Activated T-cell treated with anti-CD3 and anti-CD28 coated beads, Interleukin-2, amount 50 U/mL, for 72 hours (primary cell): ENCODE data around the gene ZNF837. TPM values are rescaled to one million over a fixed set of nuclear protein-coding genes. Genes with fewer than 3 reads are reported as not detected.
A peak's percentile ranks its signal among the peaks of the same experiment; 100 is the strongest.

Experiments used
- ATAC-seq, 2 donors: fragments of 150-1000 bp; cut with Tn5 transposase; replicated peaks in 1 of 2; 2 replicates each; pipeline ENCODE4 v1.10.0; 2021; ENCODE audit warnings: moderate library complexity in 2 of 2, mild to moderate bottlenecking in 1 of 2
- DNase-seq, 2 donors: peaks; one replicate each; pipeline ENCODE4 v3.0.0; 2021 to 2022; ENCODE audit warnings: mixed read lengths in 1 of 2
- H3K27ac Mint-ChIP-seq: one replicate; pipeline ENCODE4 v1.8.0; 2022; ENCODE audit warnings: mild to moderate bottlenecking, moderate library complexity, mixed read lengths
- H3K27me3 Mint-ChIP-seq: one replicate; pipeline ENCODE4 v1.8.0; 2022; ENCODE audit warnings: low read depth, mixed read lengths
- H3K36me3 Mint-ChIP-seq, 2 donors: one replicate each; pipeline ENCODE4 v1.8.0; 2022; ENCODE audit warnings: mixed read lengths in 2 of 2, mild to moderate bottlenecking in 1 of 2; ENCODE audit not compliant: insufficient read depth in 2 of 2
- H3K4me1 Mint-ChIP-seq: one replicate; pipeline ENCODE4 v1.8.0; 2022; ENCODE audit warnings: low read depth, mixed read lengths
- H3K4me3 Mint-ChIP-seq, 2 donors: one replicate each; pipeline ENCODE4 v1.8.0; 2022; ENCODE audit warnings: mild to moderate bottlenecking in 2 of 2, mixed read lengths in 2 of 2, moderate library complexity in 2 of 2
- H3K9me3 Mint-ChIP-seq, 2 donors: one replicate each; pipeline ENCODE4 v1.8.0; 2022; ENCODE audit warnings: mixed read lengths in 2 of 2
- total RNA-seq, 2 donors: library from RNA; stranded (reverse); gene quantifications; one replicate each; pipeline ENCODE4 v1.2.3, GENCODE V29; 2022

The ZNF837 gene
- total RNA-seq, 2 donors from 2014 or later, result 2.3 to 3.0 TPM

DNA sequence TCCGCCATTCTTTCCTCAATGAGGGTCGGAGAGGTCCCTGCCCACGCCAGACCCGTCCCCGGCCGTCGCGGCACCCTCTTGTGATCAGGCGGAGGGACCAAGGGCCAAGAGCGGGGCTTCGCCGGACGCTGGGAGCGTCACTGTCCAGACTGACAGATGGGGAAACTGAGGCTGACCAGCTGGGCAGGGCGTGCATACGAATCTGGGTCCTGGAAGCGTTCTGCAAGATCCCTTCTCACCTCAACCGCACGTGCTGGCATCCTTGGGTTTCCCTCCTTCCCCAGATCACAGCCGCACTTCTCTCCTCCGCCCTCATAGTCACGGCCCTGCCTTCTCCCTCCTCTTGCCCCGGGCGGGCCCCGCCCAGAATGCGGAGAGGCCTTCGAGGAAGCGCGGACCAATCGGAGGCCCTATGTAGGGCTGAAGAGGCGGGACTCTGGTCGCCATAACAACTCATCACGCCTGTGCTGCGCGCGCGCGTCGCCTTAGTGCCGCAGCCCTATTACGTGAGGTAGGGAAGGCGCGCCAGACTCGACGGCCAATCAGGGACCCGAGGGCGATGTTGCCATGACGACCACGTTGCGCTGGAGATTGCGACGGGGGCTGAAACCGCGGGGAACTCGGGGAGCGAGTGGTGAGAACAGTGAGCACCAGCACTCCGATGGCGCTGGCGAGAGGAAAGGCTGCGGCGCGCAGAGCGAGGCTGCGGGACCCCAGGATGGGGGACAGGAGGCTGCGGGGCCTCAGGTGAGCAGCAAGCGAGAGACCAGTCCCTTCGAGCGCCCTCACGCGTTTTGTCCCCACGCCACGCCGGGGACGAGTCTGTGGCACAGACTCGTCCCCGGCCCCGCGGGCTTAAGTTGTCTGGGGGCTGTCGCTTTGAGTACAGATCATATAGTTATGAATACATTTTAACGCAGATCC lies 20.3 kb upstream of the ZNF837 start:
- peak; percentile 97 to 99 for ATAC-seq
- Mint-ChIP-seq H3K27ac (peak overlapping the region; percentile 84), H3K36me3 (peaks cover 0 to 1% of the 10 kb centered on the region in 2 donors), H3K4me1 (peaks cover 22% of the 10 kb centered on the region), H3K4me3 (peak overlapping the region; percentile 90 to 92), H3K9me3 (no peaks in the 10 kb centered on the region), H3K27me3 (no peaks in the 10 kb centered on the region)
- peak; percentile 98 to 99 for DNase-seq

DNA sequence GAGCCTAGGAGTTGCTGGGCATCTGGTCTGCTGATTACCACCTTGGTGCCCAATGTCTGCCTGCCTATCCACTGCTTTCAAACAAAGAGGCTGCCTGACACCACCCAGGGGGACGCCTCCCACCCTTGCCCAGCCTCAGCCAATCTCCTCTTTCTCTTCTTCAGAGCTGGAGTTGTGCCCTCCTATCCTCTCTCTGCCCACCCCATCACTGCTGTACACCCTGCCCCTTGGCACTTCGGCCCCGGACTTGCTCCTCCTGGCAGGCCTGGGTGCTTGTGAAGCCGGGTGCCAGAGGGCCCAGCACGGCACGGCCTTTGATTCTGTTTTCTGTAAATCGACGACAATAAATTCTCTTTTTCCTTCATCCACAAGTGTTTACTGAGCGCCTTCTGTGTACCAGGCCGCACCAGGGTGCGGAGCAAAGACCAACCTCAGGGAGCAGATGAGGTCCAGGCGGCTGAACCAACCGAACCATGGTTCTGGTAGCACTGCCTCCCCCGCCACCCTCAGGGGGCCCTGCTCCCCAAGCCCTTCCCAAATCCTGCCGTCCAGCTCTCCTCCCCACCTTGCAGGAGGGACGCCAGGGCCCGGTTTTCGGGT lies 19.6 kb upstream of the ZNF837 start:
- Mint-ChIP-seq H3K27me3 (no peaks in the 10 kb centered on the region), H3K4me3 (peak overlapping the region; percentile 90 to 92), H3K4me1 (peaks cover 22% of the 10 kb centered on the region), H3K27ac (no peak overlapping the region), H3K36me3 (peaks cover 1 to 2% of the 10 kb centered on the region in 2 donors), H3K9me3 (no peaks in the 10 kb centered on the region)
- ATAC-seq (no peak), DNase-seq (no peak)

DNA sequence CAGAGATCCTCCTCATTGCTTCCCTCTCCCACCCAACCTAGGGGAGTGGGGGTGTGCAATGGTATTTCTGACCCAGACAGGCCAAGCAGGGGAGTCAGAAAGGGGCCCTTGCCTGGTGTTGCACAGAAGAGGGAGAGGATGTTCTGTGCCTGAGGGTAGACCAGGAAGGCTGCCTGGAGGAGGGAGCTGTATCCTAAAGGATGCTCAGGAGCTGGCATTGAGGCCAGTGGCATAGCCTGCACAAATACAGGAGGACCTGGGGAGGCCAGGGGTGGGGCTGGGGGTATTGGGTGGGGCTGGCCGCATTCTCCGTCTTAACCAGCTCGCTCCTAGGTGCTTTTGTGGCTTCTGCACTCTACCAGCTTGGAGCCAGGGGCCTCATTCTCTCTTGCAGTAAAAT lies 19.1 kb upstream of the ZNF837 start:
- ATAC-seq (no peak), DNase-seq (no peak)
- peaks cover 22% of the 10 kb centered on the region for H3K4me1 Mint-ChIP-seq
- peaks cover 1 to 2% of the 10 kb centered on the region in 2 donors for H3K36me3 Mint-ChIP-seq
- no peaks in the 10 kb centered on the region for H3K27me3 Mint-ChIP-seq
- H3K9me3 Mint-ChIP-seq, result no peaks in the 10 kb centered on the region
- peak overlapping the region in 1 of 2 donors; percentile 17 for H3K4me3 Mint-ChIP-seq
- no peak overlapping the region for H3K27ac Mint-ChIP-seq

DNA sequence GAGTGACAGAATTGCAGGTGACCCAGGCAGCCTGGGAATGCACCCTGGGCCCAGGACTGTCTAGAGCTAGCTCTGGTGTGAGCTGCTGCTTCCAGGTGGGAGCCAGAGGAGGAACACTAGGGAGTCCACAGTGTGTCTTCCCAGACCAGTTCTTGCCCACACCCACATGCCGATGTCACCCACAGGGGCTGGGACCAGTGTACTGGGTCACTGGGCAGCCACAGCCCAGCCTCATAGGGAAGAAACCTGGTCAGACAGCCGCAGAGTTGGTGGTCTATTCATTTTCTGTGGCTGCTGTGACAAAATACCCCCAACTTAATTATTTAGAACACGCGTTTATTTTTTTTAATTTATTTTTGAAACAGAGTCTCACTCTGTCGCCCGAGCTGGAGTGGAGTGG lies 17.7 kb upstream of the ZNF837 start:
- Mint-ChIP-seq H3K4me1 (peaks cover 32% of the 10 kb centered on the region), H3K4me3 (no peak overlapping the region), H3K36me3 (peaks cover 8 to 15% of the 10 kb centered on the region in 2 donors), H3K27me3 (no peaks in the 10 kb centered on the region), H3K27ac (no peak overlapping the region), H3K9me3 (no peaks in the 10 kb centered on the region)
- ATAC-seq, result no peak
- no peak for DNase-seq

- no peaks in the 10 kb centered on the region for H3K27me3 Mint-ChIP-seq
- H3K9me3 Mint-ChIP-seq, result no peaks in the 10 kb centered on the region
- peaks cover 8 to 17% of the 10 kb centered on the region in 2 donors for H3K36me3 Mint-ChIP-seq
These were observed 17.3 kb upstream of the ZNF837 start for GRCh38 chr19:58398087-58398486.

DNA sequence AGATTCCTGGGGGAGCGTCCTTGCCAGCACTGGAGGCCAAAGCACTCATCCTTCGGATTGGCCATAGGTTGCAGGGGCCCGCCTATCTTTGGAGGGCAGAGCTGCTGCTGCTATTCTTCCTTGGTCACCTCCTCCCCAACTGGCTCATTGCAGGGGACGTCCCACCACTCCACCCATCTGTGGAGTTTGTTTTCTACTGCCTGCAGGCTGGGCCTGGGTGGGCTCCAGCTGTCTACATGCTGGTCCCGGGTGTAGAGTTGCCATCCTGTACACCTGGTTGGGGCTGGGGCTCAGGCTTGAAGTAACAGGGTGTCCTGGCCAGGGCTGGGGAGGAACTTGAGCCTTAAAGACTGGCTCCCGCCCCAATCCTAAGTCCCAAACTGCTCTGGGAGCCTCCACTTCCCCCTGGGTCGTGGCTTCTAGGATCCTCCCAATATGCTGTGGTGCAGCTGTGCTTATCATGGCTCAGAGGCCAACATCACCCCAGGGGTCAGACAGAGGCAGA lies 16.8 kb upstream of the ZNF837 start:
- Mint-ChIP-seq H3K4me1 (peaks cover 34% of the 10 kb centered on the region), H3K27me3 (no peaks in the 10 kb centered on the region), H3K36me3 (peaks cover 10 to 19% of the 10 kb centered on the region in 2 donors), H3K9me3 (no peaks in the 10 kb centered on the region), H3K4me3 (no peak overlapping the region), H3K27ac (no peak overlapping the region)
- DNase-seq (no peak), ATAC-seq (no peak)

More at GRCh38 chr19:58398087-58398486, 17.3 kb upstream of the ZNF837 start:
- H3K27ac Mint-ChIP-seq, result no peak overlapping the region
- ATAC-seq (no peak), DNase-seq (no peak)
- no peak overlapping the region for H3K4me3 Mint-ChIP-seq
- H3K4me1 Mint-ChIP-seq, result peaks cover 34% of the 10 kb centered on the region

DNA sequence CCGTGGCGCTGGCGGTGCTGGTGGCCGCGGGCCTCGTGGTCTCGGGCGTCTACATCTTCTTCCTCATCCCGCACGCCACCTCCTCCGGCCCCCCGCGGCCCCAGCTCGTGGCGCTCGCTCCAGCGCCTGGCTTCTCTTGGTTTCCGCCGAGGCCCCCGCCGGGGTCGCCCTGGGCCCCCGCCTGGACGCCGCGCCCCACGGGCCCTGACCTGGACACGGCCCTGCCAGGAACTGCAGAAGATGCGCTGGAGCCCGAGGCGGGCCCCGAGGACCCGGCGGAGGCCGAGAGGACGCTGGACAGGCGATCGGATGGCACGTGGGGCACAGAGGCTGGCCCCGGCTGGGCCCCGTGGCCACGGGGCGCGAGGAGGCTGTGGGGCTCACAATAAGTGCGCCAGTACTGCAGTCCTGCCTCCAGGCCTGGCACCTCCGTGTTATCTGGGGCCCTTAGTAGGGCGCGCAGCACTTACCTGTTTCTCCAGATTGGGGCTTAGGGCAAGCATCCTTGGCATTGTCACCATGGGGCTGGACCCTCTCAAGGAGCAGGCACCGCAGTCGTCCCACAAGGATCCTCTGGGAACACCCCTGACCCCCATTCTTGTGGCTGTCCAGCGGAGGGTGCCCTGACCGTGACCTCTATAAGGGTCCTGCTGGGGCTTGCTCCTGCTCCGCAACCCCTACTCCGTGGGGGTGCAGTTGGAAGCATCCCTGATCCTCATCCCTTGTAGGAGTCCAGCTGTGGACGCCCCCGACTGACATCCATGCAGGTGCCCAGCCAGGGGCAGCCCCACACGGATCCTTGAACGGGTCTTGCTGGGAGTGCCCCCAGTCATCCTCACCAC lies 16.1 kb upstream of the ZNF837 start:
- peaks cover 28% of the 10 kb centered on the region for H3K4me1 Mint-ChIP-seq
- ATAC-seq (no peak), DNase-seq (no peak)
- H3K4me3 Mint-ChIP-seq, result no peak overlapping the region
- no peaks in the 10 kb centered on the region for H3K27me3 Mint-ChIP-seq
- H3K9me3 Mint-ChIP-seq, result no peaks in the 10 kb centered on the region
- no peak overlapping the region for H3K27ac Mint-ChIP-seq
- H3K36me3 Mint-ChIP-seq, result peaks cover 10 to 19% of the 10 kb centered on the region in 2 donors

- Mint-ChIP-seq H3K27ac (no peak overlapping the region), H3K36me3 (peaks cover 10 to 19% of the 10 kb centered on the region in 2 donors), H3K4me3 (no peak overlapping the region), H3K27me3 (no peaks in the 10 kb centered on the region), H3K4me1 (peaks cover 25% of the 10 kb centered on the region), H3K9me3 (no peaks in the 10 kb centered on the region)
- DNase-seq, result no peak
- ATAC-seq, result no peak
These were observed 15.3 kb upstream of the ZNF837 start for GRCh38 chr19:58395979-58396627.

GRCh38 chr19:58395220-58395978 lies 14.6 kb upstream of the ZNF837 start, which contains the start of gene RNF225:
TSS of gene RNF225 (plus strand) at chr19:58395656. CDS start at chr19:58396090, 434 bp downstream.
- no peaks in the 10 kb centered on the region for H3K9me3 Mint-ChIP-seq
- H3K27me3 Mint-ChIP-seq, result no peaks in the 10 kb centered on the region
- no peak for DNase-seq
- ATAC-seq, result peak in 1 of 2 donors; percentile 6
- H3K4me3 Mint-ChIP-seq, result no peak within 1 kb of the TSS
- H3K27ac Mint-ChIP-seq, result no peak within 1 kb of the TSS
- peaks cover 24% of the 10 kb centered on the region for H3K4me1 Mint-ChIP-seq
- peaks cover 13 to 24% of the 10 kb centered on the region in 2 donors for H3K36me3 Mint-ChIP-seq

DNA sequence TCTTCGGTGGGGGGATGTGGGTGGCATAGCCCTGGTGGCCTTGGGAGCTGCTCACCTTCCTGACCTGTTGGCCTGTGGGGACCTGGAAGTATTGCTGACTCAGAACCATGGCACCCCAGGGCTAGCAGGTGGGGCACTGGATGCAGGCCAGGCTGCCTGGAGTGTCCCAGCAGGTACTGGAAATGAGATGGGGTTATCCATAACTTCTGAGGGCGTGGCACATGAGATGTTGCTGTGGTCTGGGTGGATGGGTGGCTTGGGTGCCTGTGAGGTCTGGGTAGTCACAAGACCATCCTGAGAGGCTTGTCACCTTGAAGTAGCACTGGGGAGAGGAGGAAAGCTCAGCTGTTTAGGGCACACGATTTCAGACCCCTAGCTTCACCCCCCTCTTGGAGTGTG lies 14.0 kb upstream of the ZNF837 start:
- Mint-ChIP-seq H3K27me3 (no peaks in the 10 kb centered on the region), H3K36me3 (peaks cover 13 to 26% of the 10 kb centered on the region in 2 donors), H3K27ac (no peak overlapping the region), H3K9me3 (no peaks in the 10 kb centered on the region), H3K4me3 (no peak overlapping the region), H3K4me1 (peaks cover 20% of the 10 kb centered on the region)
- ATAC-seq (peak in 1 of 2 donors; percentile 6), DNase-seq (no peak)

GRCh38 chr19:58393725-58394033 lies 12.8 kb upstream of the ZNF837 start:
- H3K36me3 Mint-ChIP-seq, result peaks cover 13 to 33% of the 10 kb centered on the region in 2 donors
- peaks cover 29% of the 10 kb centered on the region for H3K4me1 Mint-ChIP-seq
- no peaks in the 10 kb centered on the region for H3K9me3 Mint-ChIP-seq
- H3K27me3 Mint-ChIP-seq, result no peaks in the 10 kb centered on the region
- no peak overlapping the region for H3K4me3 Mint-ChIP-seq
- DNase-seq (no peak), ATAC-seq (no peak)
- H3K27ac Mint-ChIP-seq, result no peak overlapping the region
